Heart right ventricle (tissue), 16 donors: ENCODE data around the gene PRTN3. TPM values are rescaled to one million over a fixed set of nuclear protein-coding genes. Genes with fewer than 3 reads are reported as not detected.
"Not testable (repeated sequence)": the region's sequence is repeated elsewhere in the genome, so short reads cannot be mapped to it uniquely, and the experiment has no call there.

ENCODE experiments used
- ATAC-seq, 8 donors: fragments of 200-7000 bp; cut with Tn5 transposase; one replicate each; pipeline ENCODE4 v1.9.1; 2020; ENCODE audit warnings: mild to moderate bottlenecking in 8 of 8, moderate library complexity in 8 of 8, moderate number of reproducible peaks in 1 of 8
- DNase-seq, 2 donors: peaks; one replicate each; pipeline ENCODE4 v3.0.0-alpha.2; 2020
- H3K27ac ChIP-seq, 10 donors: fragments of 200-600 bp; sonication (generic) in 2 of 10; one replicate each; pipeline versions ENCODE4 v1.5.0 to v1.8.0; 2020 to 2022; ENCODE audit warnings: mild to moderate bottlenecking in 3 of 10
- H3K27me3 ChIP-seq, 7 donors: fragments of 200-600 bp; one replicate each; pipeline ENCODE4 v1.8.0; 2021 to 2022; ENCODE audit warnings: mild to moderate bottlenecking in 2 of 7
- H3K36me3 ChIP-seq, 9 donors: fragments of 200-600 bp; sonication (generic) in 1 of 9; one replicate each; pipeline versions ENCODE4 v1.5.0 to v1.8.0; 2020 to 2022; ENCODE audit warnings: mild to moderate bottlenecking in 2 of 9
- H3K4me1 ChIP-seq, 9 donors: fragments of 200-600 bp; sonication (generic) in 1 of 9; one replicate each; pipeline versions ENCODE4 v1.5.0 to v1.8.0; 2020 to 2022; ENCODE audit warnings: mild to moderate bottlenecking in 4 of 9
- H3K4me3 ChIP-seq, 10 donors: fragments of 200-600 bp; sonication (generic) in 2 of 10; one replicate each; pipeline versions ENCODE4 v1.5.0 to v1.8.0; 2020 to 2022; ENCODE audit warnings: mild to moderate bottlenecking in 7 of 10, moderate library complexity in 2 of 10
- H3K9me3 ChIP-seq, 11 donors: fragments of 200-600 bp in 10 of 11; sonication (generic) in 2 of 11; one replicate each; pipeline versions ENCODE4 v1.5.0 to v1.8.0; 2013 to 2022; ENCODE audit warnings: mild to moderate bottlenecking in 2 of 11, control low read depth in 1 of 11, moderate library complexity in 1 of 11
- WGBS, 2 donors: extraction: QIAGEN DNeasy Blood & Tissue Kit; methylation state at CpG; one replicate each; pipeline ENCODE4 v1.1.7; 2013; ENCODE audit warnings: inconsistent platforms in 1 of 2; 5-methylcytosine and 5-hydroxymethylcytosine counted together
- intact Hi-C, 10 donors: fragments of 100-400 bp; cut with DNase I; formaldehyde crosslinking; loops; one replicate each; pipeline versions ENCODE4 v1.11.1 to v1.14.2; 2022
- polyA plus RNA-seq, 2 donors: library from polyadenylated mRNA; stranded (reverse); fragments of 200-250 nt; gene quantifications; one replicate each; pipeline ENCODE4 v1.2.3, GENCODE V29; 2013
- total RNA-seq, 10 donors: library from RNA; stranded (reverse); fragmentation: NEBNext Ultra II Directional in 3 of 10; extraction: Animal tissue kit (Norgen Biotek cat#: 25700) in 3 of 10; gene quantifications; one replicate each; pipeline versions ENCODE4 v1.2.1 to v1.2.4, GENCODE V29; 2021 to 2023
- TF ChIP-seq, protein P1 (sequence below), 9 donors: fragments of 200-600 bp; sonication (generic) in 2 of 9; IDR thresholded peaks; one replicate each; pipeline versions ENCODE4 v1.5.0 to v1.8.0; 2021 to 2022; ENCODE audit warnings: antibody characterized with exemption in 9 of 9, mild to moderate bottlenecking in 5 of 9, moderate library complexity in 1 of 9
- donor health status: Arrhythmogenic right ventricular cardiomyopathy.
- donor health status: ischemic (EF 13 %, LVEDD 7.1; RV severe dilation, severe dysfunction).
- donor health status: healthy with polysubstance abuse.
- donor health status: DM: no; HTN: yes; CAD: no.
- donor health status: DM: no; HTN: no; CAD: no.
- donor health status: ischemic (EF 25% LVEDD 6.9; RV normal size, moderate dysfunction).
- donor health status: ischemic (EF 25% LVEDD 5.7; RV mildly dilated, moderate dysfunction).
- donor health status: healthy.
- donor health status: DM: yes; HTN: yes; CAD: no.
- donor health status: Ischemic cardiomyopathy.
- donor health status: ischemic (EF 35%, LVEDD 5.7; RV mildly dilated, moderate dysfunction).
- donor health status: nonischemic (EF 11% LVEDD 7.7; RV severe dilation, severe dysfunction).
- donor health status: DM: yes; HTN: yes; CAD: no.
- donor health status: PGD.
- donor health status: ischemic (EF 29% LVEDD 5.4; RV normal size, mild dysfunction).
- donor health status: nonischemic (EF 23%, LVEDD 6.1; RV moderate dilation, normal function).

Gene PRTN3
- total and polyA plus RNA-seq, 12 donors, result 0.12 TPM; not detected in 11

DNA sequence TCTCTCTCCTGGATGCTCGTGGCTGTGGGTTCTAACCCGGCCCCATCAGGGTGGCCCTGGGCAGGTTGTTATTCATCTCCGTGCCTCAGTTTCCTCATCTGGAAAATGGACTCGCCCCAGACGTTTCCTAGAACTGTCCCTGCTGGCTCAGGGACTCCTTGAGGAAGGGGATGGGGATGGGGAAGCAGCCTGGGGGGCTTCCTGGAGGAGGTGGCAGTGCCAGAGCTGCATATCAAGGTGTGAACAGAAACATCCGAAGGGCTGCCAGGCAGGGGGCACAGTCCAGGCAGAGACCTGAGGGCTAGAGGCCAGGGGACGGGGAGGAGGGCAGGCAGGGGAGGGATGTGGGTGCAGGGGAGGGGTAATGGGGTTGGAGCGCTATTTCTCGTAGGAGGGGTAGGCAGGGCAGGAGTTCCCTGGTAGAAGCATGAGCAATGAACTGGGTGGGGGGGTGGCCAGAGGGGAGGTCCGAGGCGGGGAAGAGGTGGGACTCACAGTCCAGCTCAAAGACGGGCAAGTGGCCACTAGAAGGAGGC is 7.7 kb downstream of the PRTN3 start:
- WGBS, 2 donors, result 49 to 58% methylated on average over 12 of the region's 12 CpGs
- peaks cover 5 to 73% (median 60%) of the 10 kb centered on the region in 7 donors for H3K27me3 ChIP-seq
- no peaks in the 10 kb centered on the region for H3K9me3 ChIP-seq
- DNase-seq (peak in 1 of 2 donors; percentile 44), ATAC-seq (peak in 3 of 8 donors; percentile 1 to 16 (median 3))
- no peaks in the 10 kb centered on the region for H3K36me3 ChIP-seq
- H3K27ac ChIP-seq, result peak overlapping the region in 5 of 10 donors; percentile 8 to 60 (median 22)
- no peak overlapping the region for H3K4me3 ChIP-seq
- intact Hi-C loops, result no loop called here
- H3K4me1 ChIP-seq, result peaks cover 11 to 40% (median 17%) of the 10 kb centered on the region in 9 donors
- TF ChIP-seq, protein P1, sequence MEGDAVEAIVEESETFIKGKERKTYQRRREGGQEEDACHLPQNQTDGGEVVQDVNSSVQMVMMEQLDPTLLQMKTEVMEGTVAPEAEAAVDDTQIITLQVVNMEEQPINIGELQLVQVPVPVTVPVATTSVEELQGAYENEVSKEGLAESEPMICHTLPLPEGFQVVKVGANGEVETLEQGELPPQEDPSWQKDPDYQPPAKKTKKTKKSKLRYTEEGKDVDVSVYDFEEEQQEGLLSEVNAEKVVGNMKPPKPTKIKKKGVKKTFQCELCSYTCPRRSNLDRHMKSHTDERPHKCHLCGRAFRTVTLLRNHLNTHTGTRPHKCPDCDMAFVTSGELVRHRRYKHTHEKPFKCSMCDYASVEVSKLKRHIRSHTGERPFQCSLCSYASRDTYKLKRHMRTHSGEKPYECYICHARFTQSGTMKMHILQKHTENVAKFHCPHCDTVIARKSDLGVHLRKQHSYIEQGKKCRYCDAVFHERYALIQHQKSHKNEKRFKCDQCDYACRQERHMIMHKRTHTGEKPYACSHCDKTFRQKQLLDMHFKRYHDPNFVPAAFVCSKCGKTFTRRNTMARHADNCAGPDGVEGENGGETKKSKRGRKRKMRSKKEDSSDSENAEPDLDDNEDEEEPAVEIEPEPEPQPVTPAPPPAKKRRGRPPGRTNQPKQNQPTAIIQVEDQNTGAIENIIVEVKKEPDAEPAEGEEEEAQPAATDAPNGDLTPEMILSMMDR (IDR thresholded peaks at IDR 0.05), result no peak

GRCh38 chr19:849195-849594 is 8.4 kb downstream of the PRTN3 start:
- H3K4me3 ChIP-seq, intact Hi-C loops, DNase-seq, H3K36me3 ChIP-seq, H3K9me3 ChIP-seq, ATAC-seq: not testable (repeated sequence)
- H3K27ac ChIP-seq, result peak overlapping the region in 2 of 10 donors; percentile 9 to 60
- peaks cover 0 to 67% (median 54%) of the 10 kb centered on the region in 7 donors for H3K27me3 ChIP-seq
- peaks cover 7 to 34% (median 13%) of the 10 kb centered on the region in 9 donors for H3K4me1 ChIP-seq
- WGBS, 2 donors, result 87 to 90% methylated on average over 8 of the region's 8 CpGs

GRCh38 chr19:850221-850978 is 9.6 kb downstream of the PRTN3 start:
- H3K27me3 ChIP-seq, result peaks cover 0 to 59% (median 52%) of the 10 kb centered on the region in 7 donors
- intact Hi-C loops, result loop anchor here in 3 of 10 donors (10.0 kb wide), 3 partner anchors 56 to 134 kb away; partner anchors contain the start of genes PTBP1 (in 1 of the 3) and WDR18 (in 1 of the 3)
- peak overlapping the region; percentile 60 to 84 (median 79) for H3K27ac ChIP-seq
- TF ChIP-seq, protein P1 (IDR thresholded peaks at IDR 0.05), result no peak
- H3K4me3 ChIP-seq, result peak overlapping the region in 6 of 10 donors; percentile 0 to 21 (median 8)
- DNase-seq (peak; percentile 90 to 92), ATAC-seq (peak; percentile 85 to 93 (median 90))
- H3K4me1 ChIP-seq, result peaks cover 7 to 34% (median 13%) of the 10 kb centered on the region in 9 donors
- WGBS, 2 donors, result 19 to 20% methylated on average over 27 to 28 of the region's 28 CpGs
- no peaks in the 10 kb centered on the region for H3K9me3 ChIP-seq
- no peaks in the 10 kb centered on the region for H3K36me3 ChIP-seq

- TF ChIP-seq, protein P1 (IDR thresholded peaks at IDR 0.05), result no peak
- 34 to 43% methylated on average over 13 of the region's 13 CpGs for WGBS, 2 donors
- ATAC-seq (no peak), DNase-seq (no peak)
- H3K36me3 ChIP-seq, result no peaks in the 10 kb centered on the region
- peaks cover 0 to 59% (median 48%) of the 10 kb centered on the region in 7 donors for H3K27me3 ChIP-seq
- intact Hi-C loops, result loop anchor here in 3 of 10 donors (10.0 kb wide), 3 partner anchors 56 to 134 kb away; partner anchors contain the start of genes PTBP1 (in 1 of the 3) and WDR18 (in 1 of the 3)
- peak overlapping the region; percentile 60 to 84 (median 79) for H3K27ac ChIP-seq
- peaks cover 7 to 34% (median 13%) of the 10 kb centered on the region in 9 donors for H3K4me1 ChIP-seq
- peak overlapping the region in 6 of 10 donors; percentile 0 to 21 (median 8) for H3K4me3 ChIP-seq
- no peaks in the 10 kb centered on the region for H3K9me3 ChIP-seq
These were observed 10.2 kb downstream of the PRTN3 start for GRCh38 chr19:850979-851335.
